Measurements from ENCODE around the gene TP53BP2. TPM values are rescaled to one million over a fixed set of nuclear protein-coding genes. Genes with fewer than 3 reads are reported as not detected.

Gene TP53BP2
- total and polyA plus RNA-seq, 12 donors, result 5.9 to 25.3 (median 20.1) TPM

GRCh38 chr1:223771814-223772770 lies 73.7 kb downstream of the TP53BP2 start:
- no peaks in the 10 kb centered on the region for H3K27me3 ChIP-seq
- peaks cover 11 to 70% (median 40%) of the 10 kb centered on the region in 9 donors for H3K4me1 ChIP-seq
- H3K36me3 ChIP-seq, result peaks cover 0 to 84% (median 31%) of the 10 kb centered on the region in 9 donors
- peak overlapping the region; percentile 3 to 83 (median 67) for H3K27ac ChIP-seq
- WGBS, 2 donors, result 28 to 31% methylated on average over 16 of the region's 16 CpGs
- no peaks in the 10 kb centered on the region for H3K9me3 ChIP-seq
- ATAC-seq, result peak; percentile 69 to 93 (median 87)
- no peak overlapping the region for H3K4me3 ChIP-seq
- peak; percentile 38 to 74 for DNase-seq
- TF ChIP-seq CTCF (IDR thresholded peaks at IDR 0.05), result no peak
- intact Hi-C loops (cut with DNase I), result no loop called here

GRCh38 chr1:223771469-223771813 lies 74.3 kb downstream of the TP53BP2 start:
- Histone ChIP-seq H3K4me3 (no peak overlapping the region), H3K27ac (peak overlapping the region in 9 of 10 donors; percentile 14 to 83 (median 68)), H3K9me3 (no peaks in the 10 kb centered on the region), H3K4me1 (peaks cover 11 to 64% (median 36%) of the 10 kb centered on the region in 9 donors), H3K27me3 (no peaks in the 10 kb centered on the region), H3K36me3 (peaks cover 0 to 84% (median 32%) of the 10 kb centered on the region in 9 donors)
- no peak for TF ChIP-seq CTCF (IDR thresholded peaks at IDR 0.05)
- ATAC-seq, result peak in 2 of 8 donors; percentile 2 to 18
- intact Hi-C loops (cut with DNase I), result no loop called here
- no peak for DNase-seq
- 38 to 61% methylated on average over 2 of the region's 2 CpGs for WGBS, 2 donors

GRCh38 chr1:223770621-223771315 lies 75.0 kb downstream of the TP53BP2 start:
- Histone ChIP-seq H3K36me3 (peaks cover 0 to 84% (median 39%) of the 10 kb centered on the region in 9 donors), H3K4me1 (peaks cover 11 to 57% (median 31%) of the 10 kb centered on the region in 9 donors)
- 86 to 87% methylated on average over 9 of the region's 9 CpGs for WGBS, 2 donors

More at GRCh38 chr1:223770621-223771315, 75.0 kb downstream of the TP53BP2 start:
- Histone ChIP-seq H3K27me3 (no peaks in the 10 kb centered on the region), H3K4me3 (no peak overlapping the region), H3K9me3 (no peaks in the 10 kb centered on the region), H3K27ac (peak overlapping the region in 9 of 10 donors; percentile 14 to 83 (median 68))
- ATAC-seq (peak in 2 of 8 donors; percentile 9 to 50), DNase-seq (no peak)
- TF ChIP-seq CTCF (IDR thresholded peaks at IDR 0.05), result no peak
- intact Hi-C loops (cut with DNase I), result no loop called here

Measured in heart right ventricle (tissue), 16 donors.